Astrocyte (in vitro differentiated cells and primary cell): Measurements from ENCODE around the gene MYOM3.

Experiments
- EZH2 ChIP-seq: IDR thresholded peaks from 2 replicates; pipeline ENCODE4 v1.6.1; 2012; ENCODE audit warnings: mild to moderate bottlenecking, low read length, inconsistent platforms; ENCODE audit not compliant: insufficient read depth
- TF ChIP-seq, protein P1 (sequence below): IDR thresholded peaks from 2 replicates; pipeline ENCODE4 v1.5.1; 2011; ENCODE audit warnings: low read depth, mild to moderate bottlenecking, inconsistent platforms, low read length, moderate library complexity; ENCODE audit not compliant: insufficient read depth

DNA sequence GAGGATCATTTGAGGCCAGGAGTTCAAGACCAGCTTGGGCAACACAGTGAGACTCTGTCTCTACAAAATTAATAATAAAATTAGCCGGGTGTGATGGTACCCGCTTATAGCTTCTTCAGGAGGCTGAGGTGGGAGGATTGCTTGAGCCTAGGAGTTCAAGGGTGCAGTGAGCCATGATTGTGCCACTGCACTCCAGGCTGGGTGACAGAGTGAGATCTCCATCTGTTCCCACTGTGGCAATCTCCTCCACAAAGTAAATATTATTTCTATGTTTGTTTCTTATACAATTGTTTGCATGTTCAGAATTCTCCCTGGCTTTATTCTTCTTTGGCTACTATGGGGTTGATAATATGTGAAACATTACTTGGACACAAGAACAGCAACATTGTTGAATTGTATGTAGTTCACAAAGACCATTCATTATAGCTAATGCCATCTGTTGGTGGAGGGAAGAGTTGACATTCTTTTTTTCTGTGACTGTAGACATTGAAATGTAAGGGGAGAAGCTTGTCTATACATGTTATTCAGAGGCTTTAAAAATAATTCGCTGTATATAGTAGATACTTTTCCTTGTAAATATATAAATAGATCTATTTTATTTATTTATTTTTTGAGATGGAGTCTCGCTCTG is 84.0 kb downstream of the MYOM3 start:
- TF ChIP-seq, protein P1, sequence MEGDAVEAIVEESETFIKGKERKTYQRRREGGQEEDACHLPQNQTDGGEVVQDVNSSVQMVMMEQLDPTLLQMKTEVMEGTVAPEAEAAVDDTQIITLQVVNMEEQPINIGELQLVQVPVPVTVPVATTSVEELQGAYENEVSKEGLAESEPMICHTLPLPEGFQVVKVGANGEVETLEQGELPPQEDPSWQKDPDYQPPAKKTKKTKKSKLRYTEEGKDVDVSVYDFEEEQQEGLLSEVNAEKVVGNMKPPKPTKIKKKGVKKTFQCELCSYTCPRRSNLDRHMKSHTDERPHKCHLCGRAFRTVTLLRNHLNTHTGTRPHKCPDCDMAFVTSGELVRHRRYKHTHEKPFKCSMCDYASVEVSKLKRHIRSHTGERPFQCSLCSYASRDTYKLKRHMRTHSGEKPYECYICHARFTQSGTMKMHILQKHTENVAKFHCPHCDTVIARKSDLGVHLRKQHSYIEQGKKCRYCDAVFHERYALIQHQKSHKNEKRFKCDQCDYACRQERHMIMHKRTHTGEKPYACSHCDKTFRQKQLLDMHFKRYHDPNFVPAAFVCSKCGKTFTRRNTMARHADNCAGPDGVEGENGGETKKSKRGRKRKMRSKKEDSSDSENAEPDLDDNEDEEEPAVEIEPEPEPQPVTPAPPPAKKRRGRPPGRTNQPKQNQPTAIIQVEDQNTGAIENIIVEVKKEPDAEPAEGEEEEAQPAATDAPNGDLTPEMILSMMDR, result peak; percentile 51
- no peak for TF ChIP-seq EZH2
